Mucosa of stomach (tissue), 1 donor: ENCODE measurements around the gene ANKMY1.

Experiments used
- H3K27me3 ChIP-seq: one replicate; pipeline ENCODE4 v1.7.0; 2013; ENCODE audit warnings: mild to moderate bottlenecking, low read length; ENCODE audit not compliant: control insufficient read depth, insufficient read depth
- H3K36me3 ChIP-seq: one replicate; pipeline ENCODE4 v1.7.0; 2013; ENCODE audit warnings: low read length; ENCODE audit not compliant: control insufficient read depth, insufficient read depth
- H3K4me1 ChIP-seq: one replicate; pipeline ENCODE4 v1.7.0; 2013; ENCODE audit warnings: mild to moderate bottlenecking, low read length; ENCODE audit not compliant: control insufficient read depth, insufficient read depth
- H3K4me3 ChIP-seq: one replicate; pipeline ENCODE4 v1.7.0; 2013; ENCODE audit warnings: low read length
- H3K9ac ChIP-seq: one replicate; pipeline ENCODE4 v1.7.0; 2013; ENCODE audit warnings: mild to moderate bottlenecking, low read length, moderate library complexity
- H3K9me3 ChIP-seq: one replicate; pipeline ENCODE4 v1.7.0; 2013; ENCODE audit warnings: mild to moderate bottlenecking, low read length, moderate library complexity; ENCODE audit not compliant: control insufficient read depth
- donor health status: Pancreatic carcinoma.

The ANKMY1 gene

GRCh38 chr2:240482141-240482540 lies 75.6 kb downstream of the ANKMY1 start:
- no peaks in the 10 kb centered on the region for H3K27me3 ChIP-seq
- H3K9me3 ChIP-seq = no peaks in the 10 kb centered on the region
- no peaks in the 10 kb centered on the region for H3K4me1 ChIP-seq
- no peak overlapping the region for H3K4me3 ChIP-seq
- no peaks in the 10 kb centered on the region for H3K36me3 ChIP-seq
- H3K9ac ChIP-seq = no peak overlapping the region

DNA sequence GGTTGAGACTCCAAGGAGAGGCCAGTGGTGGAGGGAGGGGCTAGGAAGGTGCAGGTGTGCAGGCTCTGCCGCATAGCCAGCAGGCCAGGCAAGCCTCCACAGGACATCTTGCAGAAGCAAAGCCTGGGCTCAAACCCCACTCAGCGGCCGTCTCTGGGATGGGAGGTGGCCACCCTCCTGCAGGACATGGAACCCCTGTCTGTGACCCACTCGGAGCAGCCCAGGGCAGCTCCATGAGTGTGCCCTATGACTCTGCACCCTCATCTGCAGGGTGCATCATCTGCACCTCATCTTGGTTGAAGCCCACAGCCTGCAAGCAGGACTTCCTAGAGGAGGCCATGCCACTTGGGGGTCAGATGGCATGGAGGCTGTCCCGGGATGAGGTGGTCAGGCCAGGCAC lies 76.1 kb downstream of the ANKMY1 start:
- Histone ChIP-seq H3K4me1 (no peaks in the 10 kb centered on the region), H3K9me3 (no peaks in the 10 kb centered on the region), H3K4me3 (no peak overlapping the region), H3K36me3 (no peaks in the 10 kb centered on the region), H3K9ac (no peak overlapping the region), H3K27me3 (no peaks in the 10 kb centered on the region)

GRCh38 chr2:240480834-240481623 lies 76.8 kb downstream of the ANKMY1 start:
- H3K4me3 ChIP-seq = no peak overlapping the region
- no peaks in the 10 kb centered on the region for H3K9me3 ChIP-seq
- no peaks in the 10 kb centered on the region for H3K4me1 ChIP-seq
- no peaks in the 10 kb centered on the region for H3K27me3 ChIP-seq
- H3K9ac ChIP-seq = no peak overlapping the region
- H3K36me3 ChIP-seq = no peaks in the 10 kb centered on the region

- Histone ChIP-seq H3K27me3 (no peaks in the 10 kb centered on the region), H3K4me1 (no peaks in the 10 kb centered on the region), H3K4me3 (no peak overlapping the region), H3K36me3 (no peaks in the 10 kb centered on the region), H3K9me3 (no peaks in the 10 kb centered on the region), H3K9ac (no peak overlapping the region)
Observed at GRCh38 chr2:240479111-240479501, 78.7 kb downstream of the ANKMY1 start.

DNA sequence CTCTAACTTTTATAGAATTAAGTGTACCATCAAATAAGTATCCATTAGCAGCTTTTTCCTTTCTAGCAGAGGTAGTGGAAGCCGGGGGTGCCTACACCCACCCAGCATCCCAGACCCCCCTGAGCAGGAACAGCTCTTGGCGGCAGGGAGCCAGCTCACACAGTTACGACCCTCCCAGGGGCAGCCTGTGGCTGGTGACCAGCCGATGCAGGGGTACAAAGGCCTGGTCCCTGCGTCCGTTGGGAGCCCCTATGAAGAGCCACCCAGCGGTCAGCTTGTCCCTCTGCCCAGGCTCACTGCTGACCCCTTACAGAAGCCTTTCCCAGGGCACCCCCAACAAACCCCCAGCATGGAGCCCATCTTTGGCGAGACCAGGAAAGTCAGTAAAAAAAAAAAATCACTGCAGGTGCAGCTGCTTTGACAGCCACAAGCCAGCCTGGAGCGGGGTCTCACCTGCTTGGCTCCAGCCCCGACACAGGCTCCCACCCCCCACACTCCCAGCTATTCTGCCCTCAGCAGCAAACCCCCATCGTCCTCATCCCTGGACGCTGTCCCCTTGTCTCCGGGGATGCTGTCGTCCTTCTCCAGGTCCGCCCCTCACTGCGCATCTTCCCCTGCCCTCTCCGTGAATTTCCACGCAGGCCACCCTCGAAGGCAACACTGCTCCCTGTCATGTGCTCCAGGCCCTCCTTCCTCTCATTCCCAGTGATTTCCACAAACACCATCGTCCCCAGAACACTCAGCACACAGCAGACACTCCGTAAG lies 79.3 kb downstream of the ANKMY1 start:
- H3K9me3 ChIP-seq = no peaks in the 10 kb centered on the region
- no peaks in the 10 kb centered on the region for H3K4me1 ChIP-seq
- no peak overlapping the region for H3K9ac ChIP-seq
- H3K36me3 ChIP-seq = no peaks in the 10 kb centered on the region
- no peak overlapping the region for H3K4me3 ChIP-seq
- H3K27me3 ChIP-seq = no peaks in the 10 kb centered on the region

- Histone ChIP-seq H3K27me3 (no peaks in the 10 kb centered on the region), H3K4me3 (no peak overlapping the region), H3K9ac (no peak overlapping the region), H3K36me3 (no peaks in the 10 kb centered on the region), H3K4me1 (no peaks in the 10 kb centered on the region), H3K9me3 (no peaks in the 10 kb centered on the region)
Observed at GRCh38 chr2:240477916-240478315, 79.9 kb downstream of the ANKMY1 start.

DNA sequence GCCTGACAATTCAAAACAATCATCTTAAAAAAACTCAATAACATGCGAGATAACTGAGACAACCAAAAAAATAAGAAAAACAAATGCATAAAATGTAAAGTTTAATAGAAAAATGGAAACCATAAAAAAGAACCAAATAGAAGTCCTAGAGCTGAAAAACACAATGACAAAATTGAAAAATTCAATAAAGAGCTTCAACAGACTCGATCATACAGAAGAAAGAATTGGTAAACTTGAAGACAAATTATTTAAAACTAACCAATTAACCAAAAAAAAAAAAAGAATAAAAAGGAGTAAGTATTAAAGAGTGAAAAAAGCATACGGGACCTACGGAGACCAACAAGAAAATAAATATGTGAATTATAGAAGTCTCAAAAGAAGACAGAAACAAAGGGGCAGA lies 84.6 kb downstream of the ANKMY1 start:
- Histone ChIP-seq H3K36me3 (no peaks in the 10 kb centered on the region), H3K9me3 (no peaks in the 10 kb centered on the region), H3K4me3 (no peak overlapping the region), H3K9ac (no peak overlapping the region), H3K27me3 (no peaks in the 10 kb centered on the region), H3K4me1 (no peaks in the 10 kb centered on the region)

DNA sequence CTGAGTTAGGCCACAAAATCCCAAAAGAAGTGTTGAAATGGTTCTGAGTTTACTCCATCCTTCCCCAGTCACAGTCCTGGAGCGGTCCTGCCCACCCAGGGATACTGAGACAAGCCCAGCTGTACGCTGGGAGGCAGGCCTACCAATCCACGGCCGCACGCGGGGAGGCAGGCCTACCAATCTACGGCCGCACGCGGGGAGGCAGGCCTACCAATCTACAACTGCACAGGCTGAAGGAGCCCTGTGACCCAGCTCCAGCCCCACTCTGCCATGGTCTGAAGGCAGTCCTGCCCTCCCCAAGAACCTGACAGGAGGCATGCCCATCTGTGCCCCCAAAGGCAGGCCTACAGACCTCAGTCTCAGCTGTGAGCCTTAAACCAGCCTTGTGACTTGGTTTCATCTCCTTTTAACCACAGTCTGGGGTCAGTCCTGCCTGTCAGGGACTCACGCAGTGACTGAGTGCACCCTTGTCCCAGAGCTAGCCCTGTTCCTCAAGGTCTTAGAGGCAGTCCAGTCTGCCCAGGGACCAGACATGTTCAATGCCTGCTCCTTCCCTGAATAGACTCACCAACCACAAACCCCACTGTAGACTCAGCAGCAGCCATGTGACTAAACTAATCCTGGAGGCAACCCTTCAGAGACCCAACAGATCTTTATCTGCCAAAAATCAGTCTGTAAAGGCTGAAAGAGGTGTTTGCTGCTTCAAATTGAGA lies 85.6 kb downstream of the ANKMY1 start:
- Histone ChIP-seq H3K4me3 (no peak overlapping the region), H3K9ac (no peak overlapping the region), H3K4me1 (no peaks in the 10 kb centered on the region), H3K36me3 (no peaks in the 10 kb centered on the region), H3K9me3 (no peaks in the 10 kb centered on the region), H3K27me3 (no peaks in the 10 kb centered on the region)

GRCh38 chr2:240469740-240470139 lies 88.0 kb downstream of the ANKMY1 start:
- Histone ChIP-seq H3K27me3 (no peaks in the 10 kb centered on the region), H3K36me3 (no peaks in the 10 kb centered on the region)

DNA sequence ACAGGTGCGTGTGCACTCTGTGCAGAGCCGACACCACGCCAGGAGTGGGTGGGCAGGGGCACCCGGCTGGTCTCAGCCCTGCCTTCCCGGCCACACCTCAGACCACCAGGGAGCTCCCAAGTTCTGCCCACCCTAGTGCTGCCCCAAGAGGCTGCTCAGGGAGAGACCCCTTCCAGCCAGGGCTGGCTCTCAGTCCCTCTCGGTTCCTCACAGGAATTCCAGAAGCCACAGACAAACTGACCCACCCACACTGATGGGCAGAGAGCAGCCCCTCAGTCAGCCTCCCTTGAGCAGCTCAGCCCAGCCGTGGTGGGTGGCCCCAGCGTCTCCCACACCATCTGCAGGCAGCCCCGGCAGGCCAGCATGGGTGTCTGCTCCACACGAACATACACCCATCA lies 88.5 kb downstream of the ANKMY1 start:
- Histone ChIP-seq H3K27me3 (no peaks in the 10 kb centered on the region), H3K9me3 (no peaks in the 10 kb centered on the region)

More at GRCh38 chr2:240469740-240470139, 88.0 kb downstream of the ANKMY1 start:
- Histone ChIP-seq H3K4me1 (no peaks in the 10 kb centered on the region), H3K9ac (no peak overlapping the region), H3K9me3 (no peaks in the 10 kb centered on the region), H3K4me3 (no peak overlapping the region)

GRCh38 chr2:240468303-240469238 lies 89.2 kb downstream of the ANKMY1 start:
- Histone ChIP-seq H3K4me3 (no peak overlapping the region), H3K27me3 (no peaks in the 10 kb centered on the region), H3K36me3 (no peaks in the 10 kb centered on the region), H3K9ac (no peak overlapping the region), H3K9me3 (no peaks in the 10 kb centered on the region), H3K4me1 (no peaks in the 10 kb centered on the region)

More for the DNA sequence above, 88.5 kb downstream of the ANKMY1 start:
- no peaks in the 10 kb centered on the region for H3K4me1 ChIP-seq
- no peak overlapping the region for H3K9ac ChIP-seq
- H3K4me3 ChIP-seq = no peak overlapping the region
- H3K36me3 ChIP-seq = no peaks in the 10 kb centered on the region
